ENCODE measurements around the gene RHBDF2.

The RHBDF2 gene

GRCh38 chr17:76461765-76462555 lies 39.3 kb downstream of the RHBDF2 start:
- no peak for DNase-seq (ENCODE audit: low read depth in 2 of 2)

- DNase-seq (ENCODE audit: low read depth in 2 of 2): no peak
These were observed 41.5 kb downstream of the RHBDF2 start for GRCh38 chr17:76459674-76460073.

DNA sequence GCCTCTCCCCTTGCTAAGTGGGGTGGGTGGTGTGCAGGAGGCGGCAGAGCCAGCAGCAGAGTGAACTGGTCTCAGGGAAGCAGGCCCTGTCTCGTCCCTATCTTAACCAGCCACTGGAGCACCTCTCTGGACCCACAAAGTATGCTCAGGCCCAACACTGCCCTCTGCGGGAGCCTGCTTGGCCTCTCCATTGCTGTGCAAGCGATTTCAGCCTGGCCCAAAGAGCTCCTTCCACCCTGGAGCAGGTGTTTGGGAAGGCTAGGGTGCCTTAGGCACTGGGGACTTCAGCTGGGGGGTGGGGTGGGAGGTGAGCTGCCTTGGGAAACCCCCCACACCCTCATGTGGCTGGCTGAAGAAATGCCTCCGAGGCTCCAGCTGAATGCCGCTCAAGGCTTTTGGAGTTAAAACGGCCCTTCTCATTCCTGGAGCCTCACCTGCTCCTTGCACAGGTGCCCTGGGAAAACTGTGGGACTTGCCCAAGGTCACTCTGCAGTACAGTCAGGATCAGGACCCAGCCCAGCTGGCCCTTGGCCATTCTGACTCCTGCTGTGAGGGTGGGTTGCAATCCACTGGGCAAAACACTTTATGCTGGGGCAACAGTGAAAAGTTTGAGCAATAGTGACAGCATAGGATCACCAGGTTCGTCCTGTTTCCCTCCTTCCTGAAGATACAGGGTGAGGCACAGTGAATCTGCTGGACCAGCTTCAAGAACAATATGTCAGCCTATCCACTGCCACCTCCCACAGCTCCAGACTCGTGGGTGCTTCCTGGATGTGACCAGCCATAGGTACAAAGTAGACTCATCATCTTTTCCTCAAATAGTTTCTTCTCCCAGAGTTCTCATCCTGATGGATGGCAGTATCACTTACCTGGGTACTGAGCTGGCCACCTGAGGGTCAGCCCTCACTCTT lies 42.4 kb downstream of the RHBDF2 start:
- no peak for DNase-seq (ENCODE audit: low read depth in 2 of 2)

DNA sequence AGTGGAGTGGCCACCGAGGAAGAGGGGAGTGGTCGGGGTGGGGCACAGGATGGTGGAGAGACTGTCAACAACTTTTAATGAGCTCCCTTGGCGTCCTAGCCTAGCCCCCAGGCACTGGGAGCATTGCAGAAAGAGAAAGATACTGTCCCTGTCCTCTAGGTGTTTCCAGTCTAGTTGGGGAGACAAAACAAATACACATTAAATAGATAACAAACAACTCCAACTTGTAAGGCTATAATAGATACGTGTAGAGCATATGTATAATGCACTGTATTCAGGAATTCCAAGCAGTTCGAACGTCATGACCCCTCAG lies 47.8 kb downstream of the RHBDF2 start:
- DNase-seq (ENCODE audit: low read depth in 2 of 2): no peak

DNA sequence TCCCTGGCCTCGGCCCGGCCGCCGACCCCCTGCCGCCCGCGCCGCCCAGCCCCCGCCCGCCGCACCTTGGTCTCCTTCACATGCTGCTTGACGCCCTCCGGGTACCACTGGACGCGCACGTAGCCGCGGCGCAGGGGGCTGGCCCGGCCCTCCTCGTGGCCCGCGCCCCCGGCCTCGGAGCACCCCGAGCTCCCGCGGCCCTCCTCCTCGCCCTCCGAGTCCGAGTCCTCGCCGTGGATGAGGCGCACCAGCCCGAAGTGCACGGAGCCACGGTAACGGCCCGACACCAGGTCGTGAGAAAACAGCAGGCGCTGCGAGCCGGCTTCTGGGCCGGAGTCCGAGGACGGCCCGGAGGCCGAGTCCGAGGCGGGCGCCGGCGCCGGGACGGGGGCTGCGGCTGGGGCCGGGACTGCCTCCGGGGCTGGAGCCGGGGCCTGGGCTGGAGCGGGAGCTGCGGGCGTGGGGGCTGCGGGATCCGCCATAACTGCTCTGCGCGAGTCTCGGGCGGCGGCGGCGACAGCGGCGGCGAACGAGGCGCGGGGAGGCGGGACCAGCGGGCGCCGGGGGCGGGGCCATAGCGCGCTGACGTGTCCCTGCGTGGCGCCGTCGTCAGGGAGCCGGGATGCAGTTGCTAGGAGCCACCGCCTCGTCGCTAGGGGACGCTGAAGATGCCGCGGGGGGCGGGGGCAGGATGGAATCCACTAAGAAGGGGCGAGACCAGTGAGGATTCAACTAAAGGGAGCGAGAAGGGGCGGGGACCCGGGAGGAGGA lies 48.4 kb downstream of the RHBDF2 start, which contains the start of gene UBE2O:
TSS of gene UBE2O (minus strand) at position 493 of the 771 bp plus-strand sequence. CDS start at position 482, 11 bp downstream.
- DNase-seq (ENCODE audit: low read depth in 2 of 2): peak; percentile 75 to 83

DNA sequence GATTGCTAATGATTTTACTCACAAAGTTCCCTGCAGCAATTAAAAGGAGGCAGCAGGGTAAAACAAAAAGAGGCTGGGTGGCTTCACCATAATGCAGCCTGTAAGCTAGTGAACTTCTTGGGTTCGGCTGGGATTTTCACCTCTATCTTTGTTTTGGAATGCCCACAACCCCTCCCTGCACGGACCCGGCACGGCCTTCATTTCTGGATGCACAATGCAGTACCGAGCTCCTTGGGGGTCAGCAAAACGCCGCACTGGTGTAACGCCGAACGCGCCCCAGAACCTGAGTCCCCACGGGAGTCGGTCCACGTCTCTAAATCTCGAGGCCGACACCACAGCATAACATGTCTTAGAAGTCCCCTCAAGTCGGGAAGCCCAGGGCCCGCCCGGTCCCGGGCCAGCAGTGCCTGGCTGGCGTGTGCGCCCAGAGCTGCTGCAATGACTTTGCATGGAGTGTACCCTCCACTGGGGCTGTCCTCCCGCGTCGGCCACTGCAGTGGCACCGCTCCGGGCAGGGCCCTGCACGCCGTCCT lies 49.0 kb downstream of the RHBDF2 start:
- DNase-seq (ENCODE audit: low read depth in 2 of 2): no peak

DNA sequence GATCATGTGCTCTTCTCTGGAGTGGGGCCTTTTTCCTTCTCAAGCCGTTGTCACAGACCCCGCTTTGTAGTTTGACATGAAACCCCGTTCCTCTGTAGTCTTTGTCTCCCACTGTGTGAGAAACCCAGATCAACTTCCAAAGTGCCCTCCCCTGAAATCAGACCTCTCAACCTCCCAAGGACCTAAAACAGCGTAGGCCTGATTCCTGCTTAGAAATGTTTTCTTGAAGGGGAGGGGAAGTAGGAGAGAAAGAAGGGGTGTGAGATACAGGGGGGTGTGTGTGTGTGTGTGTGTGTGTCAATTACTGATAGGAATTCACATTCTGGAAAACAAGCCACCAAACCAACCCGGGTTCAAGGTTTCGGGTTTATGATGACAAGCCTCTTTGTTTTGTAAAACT lies 49.7 kb downstream of the RHBDF2 start:
- DNase-seq (ENCODE audit: low read depth in 2 of 2): no peak

DNA sequence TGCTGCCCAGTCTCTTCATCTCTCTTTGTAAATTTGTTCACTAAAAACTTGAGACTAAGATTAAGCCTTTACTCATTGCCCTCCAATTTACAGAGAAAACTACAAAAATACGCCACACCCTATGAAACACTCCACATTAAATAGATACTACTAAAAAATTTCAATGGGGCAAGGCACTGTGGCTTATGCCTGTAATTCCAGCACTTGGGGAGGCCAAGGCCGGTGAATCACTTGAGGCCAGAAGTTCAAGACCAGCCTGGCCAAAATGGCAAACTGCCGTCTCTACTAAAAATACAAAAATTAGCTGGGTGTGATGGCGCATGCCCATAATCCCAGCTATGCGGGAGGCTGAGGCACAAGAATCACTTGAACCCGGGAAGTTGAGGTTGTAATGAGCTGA lies 52.1 kb downstream of the RHBDF2 start:
- no peak for DNase-seq (ENCODE audit: low read depth in 2 of 2)

- DNase-seq (ENCODE audit: low read depth in 2 of 2): no peak
These were observed 53.1 kb downstream of the RHBDF2 start for GRCh38 chr17:76447931-76448652.

- no peak for DNase-seq (ENCODE audit: low read depth in 2 of 2)
These were observed 54.6 kb downstream of the RHBDF2 start for GRCh38 chr17:76446449-76447231.

DNA sequence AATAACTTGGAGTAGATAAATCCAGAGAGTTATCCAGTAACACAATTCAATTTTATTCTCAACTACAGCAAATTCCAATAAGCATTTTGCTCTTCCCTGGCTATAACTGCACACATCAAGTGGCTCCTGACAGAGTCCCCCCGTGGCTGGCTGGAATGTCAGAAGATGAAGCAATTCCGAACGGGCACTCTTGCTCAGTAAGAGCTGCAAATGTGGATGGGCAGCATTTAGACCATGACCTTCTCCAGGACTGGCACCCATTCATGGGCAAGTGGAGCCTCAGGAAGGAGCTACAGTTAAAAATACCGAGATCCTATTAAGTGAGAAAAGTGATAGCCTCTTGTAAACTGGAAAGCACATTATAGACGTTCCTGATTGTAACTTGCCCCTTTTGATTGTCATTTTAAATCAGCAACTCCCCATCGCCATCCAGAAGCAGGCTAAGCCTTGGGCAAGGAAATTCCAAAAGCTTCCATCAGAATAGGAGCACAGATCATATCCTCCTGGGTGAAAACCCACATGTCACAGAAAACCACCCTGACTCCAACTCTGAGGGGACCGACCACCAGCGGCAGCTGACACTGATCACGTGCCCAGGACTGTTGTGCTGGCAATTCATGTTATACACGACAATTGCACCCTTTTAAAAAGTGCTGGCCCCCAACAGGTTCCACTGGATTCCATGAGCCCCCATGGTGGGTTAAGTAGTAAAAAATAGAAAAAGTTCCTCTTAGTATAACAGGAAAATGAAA lies 55.4 kb downstream of the RHBDF2 start:
- no peak for DNase-seq (ENCODE audit: low read depth in 2 of 2)

DNA sequence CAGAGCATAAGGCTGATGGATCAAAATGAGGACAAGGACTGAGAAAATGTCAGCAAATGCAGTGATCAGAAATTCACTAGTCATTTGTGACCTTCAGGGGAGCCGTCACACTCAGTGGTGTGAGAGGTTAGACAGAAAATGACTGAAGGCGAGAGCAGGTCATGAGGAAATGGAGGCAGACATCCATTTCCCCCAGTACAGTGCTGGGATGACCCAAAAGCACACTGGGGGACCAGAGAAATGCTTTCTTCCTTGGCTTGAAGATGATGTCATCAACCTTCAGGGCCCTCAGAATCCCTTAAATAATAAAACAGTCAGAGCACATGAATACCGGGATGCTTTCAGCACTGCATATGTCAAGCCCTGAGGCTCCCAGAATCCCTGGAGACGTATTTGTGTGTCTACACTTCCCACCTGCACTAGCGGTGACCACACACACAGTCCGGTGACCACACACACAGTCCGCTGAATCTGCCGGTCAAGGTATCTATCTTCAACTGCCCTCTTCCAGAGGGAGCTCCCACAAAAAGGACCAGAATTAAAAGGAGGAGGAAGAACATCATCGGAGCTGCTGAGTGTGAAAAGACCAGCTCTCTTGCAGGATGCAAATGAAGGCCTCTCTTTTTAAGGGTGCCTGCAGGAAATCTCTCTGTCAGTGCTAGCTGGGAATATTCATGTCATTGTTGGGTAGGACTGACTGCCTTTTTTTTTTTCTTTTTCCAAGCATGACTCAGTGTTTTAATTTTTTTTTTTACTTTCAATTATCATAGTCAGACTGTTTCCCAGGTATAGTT lies 56.5 kb downstream of the RHBDF2 start:
- DNase-seq (ENCODE audit: low read depth in 2 of 2): no peak

GRCh38 chr17:76442341-76443338 lies 58.6 kb downstream of the RHBDF2 start:
- DNase-seq (ENCODE audit: low read depth in 2 of 2): no peak

DNA sequence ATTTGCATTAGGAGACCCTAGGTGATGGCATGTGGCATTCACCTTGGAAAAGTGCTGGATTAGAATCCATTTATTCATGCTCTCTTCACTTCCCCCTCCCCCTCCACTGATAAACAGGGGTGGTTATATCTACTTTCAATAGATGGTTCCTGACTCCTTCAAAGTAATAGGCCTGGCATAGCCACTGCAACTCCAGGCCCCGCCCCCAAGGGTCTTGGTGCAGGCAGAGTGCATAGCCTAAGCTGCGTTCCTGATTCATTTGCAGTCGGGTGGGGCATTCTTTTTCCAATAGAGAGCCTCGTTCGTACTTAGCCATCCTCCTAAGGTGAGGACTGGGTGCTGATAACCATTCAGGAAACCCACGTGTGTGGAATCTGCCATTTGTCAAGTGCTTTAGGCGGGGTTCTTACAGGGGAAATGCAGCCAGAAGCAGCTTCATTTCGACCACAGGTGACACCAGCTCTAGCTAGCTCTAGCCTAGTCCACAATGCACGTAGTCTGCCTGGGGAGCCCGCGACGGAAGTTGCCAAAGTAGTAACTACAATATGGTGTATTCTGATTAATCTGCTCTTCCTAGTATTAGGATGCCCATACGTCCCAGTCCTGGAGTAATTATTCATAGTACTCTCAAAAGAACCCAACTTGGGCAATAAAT lies 59.4 kb downstream of the RHBDF2 start:
- DNase-seq (ENCODE audit: low read depth in 2 of 2): no peak

DNA sequence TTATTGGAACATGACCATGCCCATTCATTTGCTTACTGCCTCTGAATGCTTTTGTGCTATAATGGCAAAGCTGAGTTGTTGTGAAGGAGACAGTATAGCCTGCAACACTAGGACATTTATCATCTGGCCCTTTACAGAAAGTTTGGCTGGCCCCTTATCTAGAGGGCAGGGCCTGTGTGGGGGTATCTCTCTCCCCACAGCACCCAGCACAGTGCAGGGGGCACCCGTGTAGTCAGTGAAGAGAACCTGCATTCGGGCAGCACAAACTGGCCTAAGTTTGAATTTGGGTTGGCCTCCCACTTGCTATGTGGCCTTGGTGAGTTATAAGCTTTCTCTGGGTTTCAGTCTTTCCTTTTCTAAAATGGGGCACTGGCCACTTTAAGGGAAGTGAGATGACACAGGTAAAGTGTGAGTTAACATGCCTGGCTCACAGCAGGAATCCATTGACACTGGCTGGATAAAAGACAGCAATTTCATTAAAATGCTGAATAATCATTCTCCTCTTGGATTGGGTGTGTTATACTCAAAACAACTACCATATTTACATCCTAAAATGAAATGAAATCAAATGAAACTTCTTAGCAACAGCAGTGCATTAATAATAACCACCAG lies 60.4 kb downstream of the RHBDF2 start:
- no peak for DNase-seq (ENCODE audit: low read depth in 2 of 2)

GRCh38 chr17:76439314-76439928 lies 61.8 kb downstream of the RHBDF2 start:
- DNase-seq (ENCODE audit: low read depth in 2 of 2): no peak
